C4-2B (cell line): ENCODE data around the gene TMEM254.
"Not testable (repeated sequence)": the region's sequence is repeated elsewhere in the genome, so short reads cannot be mapped to it uniquely, and the experiment has no call there.

Experiments
- CTCF ChIP-seq: fragments of 450-650 bp; conservative IDR thresholded peaks from 2 replicates; pipeline ENCODE4 v1.5.1; 2017; ENCODE audit warnings: mild to moderate bottlenecking
- ZFX ChIP-seq: fragments of 450-650 bp; IDR thresholded peaks from 2 replicates; pipeline ENCODE4 v1.6.1; 2017

- TF ChIP-seq CTCF, ZFX: not testable (repeated sequence)
These were observed 19.8 kb downstream of the TMEM254 start for GRCh38 chr10:80098272-80098671.
